ENCODE data around the gene SMIM11.

- TF ChIP-seq CTCF (conservative IDR thresholded peaks at IDR 0.05; ENCODE audit: low read depth, low read length) (no peak), EZH2 (IDR thresholded peaks at IDR 0.05; ENCODE audit: borderline replicate concordance, low read depth, low read length, poor library complexity, severe bottlenecking) (no peak)
These were observed 43.6 kb upstream of the SMIM11 start for GRCh38 chr21:34331726-34332125.

Measured in A673 (cell line).